OCI-LY1 (cell line): ENCODE results near the gene BUD23.

Source experiments
- H2AFZ ChIP-seq: fragments of 200-600 bp; sonication (generic), shearing (Covaris generic); 2 replicates; pipeline ENCODE4 v1.6.0; 2014; ENCODE audit warnings: antibody characterized with exemption, mild to moderate bottlenecking, low read length
- H3F3A ChIP-seq: fragments of 200-600 bp; sonication (generic), shearing (Covaris generic); 2 replicates; pipeline ENCODE4 v1.6.0; 2014; ENCODE audit warnings: mild to moderate bottlenecking, antibody characterized with exemption, low read length, moderate library complexity; ENCODE audit not compliant: insufficient read depth
- H3K27ac ChIP-seq: fragments of 200-600 bp; sonication (generic); 2 replicates; pipeline ENCODE4 v1.5.1; 2014; ENCODE audit warnings: low read length, mixed run types, mild to moderate bottlenecking, low read depth; ENCODE audit not compliant: poor library complexity, severe bottlenecking
- H3K27me3 ChIP-seq: fragments of 200-600 bp; sonication (generic); 2 replicates; pipeline ENCODE4 v1.6.0; 2014; ENCODE audit warnings: antibody characterized with exemption, mild to moderate bottlenecking, low read length, moderate library complexity; ENCODE audit not compliant: insufficient read depth
- H3K36me3 ChIP-seq: fragments of 200-600 bp; sonication (generic); 2 replicates; pipeline ENCODE4 v1.6.1; 2014; ENCODE audit warnings: mild to moderate bottlenecking, antibody characterized with exemption, low read length, moderate library complexity, mixed read lengths; ENCODE audit not compliant: insufficient read depth
- H3K4me1 ChIP-seq: fragments of 200-600 bp; sonication (generic); 2 replicates; pipeline ENCODE4 v1.5.1; 2014; ENCODE audit warnings: mild to moderate bottlenecking, low read length, moderate library complexity; ENCODE audit not compliant: insufficient read depth, severe bottlenecking
- H3K4me2 ChIP-seq: fragments of 200-600 bp; sonication (generic), shearing (Covaris generic); 2 replicates; pipeline ENCODE4 v1.6.1; 2014; ENCODE audit warnings: low read length
- H3K4me3 ChIP-seq: fragments of 200-600 bp; sonication (generic); 2 replicates; pipeline ENCODE4 v1.5.1; 2014; ENCODE audit warnings: low read length, low read depth, mild to moderate bottlenecking, mixed read lengths; ENCODE audit not compliant: poor library complexity, severe bottlenecking
- H3K79me2 ChIP-seq: fragments of 200-600 bp; shearing (Covaris generic); 2 replicates; pipeline ENCODE4 v1.6.1; 2016; ENCODE audit warnings: mixed run types, low read length, mixed read lengths; ENCODE audit not compliant: insufficient read depth
- H3K9ac ChIP-seq: fragments of 200-600 bp; sonication (generic), shearing (Covaris generic); 2 replicates; pipeline ENCODE4 v1.6.1; 2014; ENCODE audit warnings: mild to moderate bottlenecking, low read length, mixed read lengths
- H3K9me2 ChIP-seq: fragments of 200-600 bp; sonication (generic), shearing (Covaris generic); 2 replicates; pipeline ENCODE4 v1.6.1; 2014; ENCODE audit warnings: low read depth, mild to moderate bottlenecking, low read length, mixed read lengths
- H3K9me3 ChIP-seq: fragments of 200-600 bp; shearing (Covaris generic); 2 replicates; pipeline ENCODE4 v1.6.1; 2014; ENCODE audit warnings: low read length, mixed read lengths
- H4K20me1 ChIP-seq: fragments of 200-600 bp; sonication (generic), shearing (Covaris generic); 2 replicates; pipeline ENCODE4 v1.6.0; 2016; ENCODE audit warnings: mild to moderate bottlenecking, low read length; ENCODE audit not compliant: insufficient read depth
- CTCF ChIP-seq: fragments of 200-600 bp; sonication (generic), shearing (Covaris generic); IDR thresholded peaks from 2 replicates; pipeline ENCODE4 v1.5.1; 2017; ENCODE audit warnings: mild to moderate bottlenecking, antibody characterized with exemption, low read length, moderate library complexity, mixed read lengths
- EZH2 ChIP-seq: fragments of 200-600 bp; sonication (generic), shearing (Covaris generic); IDR thresholded peaks from 2 replicates; pipeline ENCODE4 v1.8.0; 2017; ENCODE audit warnings: borderline replicate concordance, mixed run types, mild to moderate bottlenecking, antibody characterized with exemption, low read length, moderate library complexity, mixed read lengths

Gene BUD23

DNA sequence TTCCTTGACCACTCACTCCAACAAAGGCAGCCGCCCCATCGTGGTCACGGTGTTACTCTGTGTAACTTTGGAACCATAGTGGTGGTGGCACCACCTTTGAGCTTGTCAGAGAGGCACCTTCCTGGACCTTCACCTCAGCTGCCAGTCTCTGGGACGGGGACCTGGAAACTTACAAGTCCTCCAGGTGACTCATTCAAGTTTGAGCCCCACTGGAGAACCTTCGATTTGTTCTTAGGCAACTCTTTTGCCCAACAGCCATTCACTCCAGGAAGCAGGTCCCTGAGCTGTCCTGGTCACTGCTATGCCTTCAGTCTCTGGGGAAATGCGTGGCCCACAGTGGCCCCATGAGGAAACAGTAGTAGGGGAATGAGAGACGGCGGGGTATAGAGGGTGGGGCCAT lies 18.8 kb downstream of the BUD23 start:
- H2AFZ ChIP-seq, result no peak overlapping the region

DNA sequence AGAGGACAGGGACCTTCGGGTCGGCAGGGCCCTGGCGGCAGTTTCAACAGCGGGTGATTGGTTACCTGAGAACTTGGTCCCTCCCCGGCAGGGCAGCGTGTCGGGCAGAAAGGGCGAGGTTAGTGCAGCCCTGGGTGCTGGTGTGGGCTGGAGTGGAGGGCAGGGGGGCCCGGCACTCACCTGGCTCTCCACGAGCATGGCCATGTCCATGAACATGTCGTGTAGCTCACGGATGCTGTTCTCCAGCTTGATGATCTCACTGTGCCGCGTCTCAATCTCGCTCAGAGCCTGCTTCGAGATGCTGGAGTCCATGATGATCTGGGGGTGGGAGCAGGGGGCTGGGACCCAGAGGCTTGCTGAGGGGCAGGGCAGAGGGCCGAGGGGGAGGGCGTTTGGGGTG lies 19.3 kb downstream of the BUD23 start:
- H3F3A ChIP-seq, result no peaks in the 10 kb centered on the region
- H3K9me3 ChIP-seq, result no peaks in the 10 kb centered on the region
- H3K27me3 ChIP-seq, result peaks cover 10% of the 10 kb centered on the region; the same call in 1 of the 2 replicates
- no peak overlapping the region for H3K4me3 ChIP-seq
- peaks cover 22% of the 10 kb centered on the region for H3K36me3 ChIP-seq
- TF ChIP-seq EZH2 (no peak), CTCF (no peak)
- H3K27ac ChIP-seq, result no peak overlapping the region
- no peak overlapping the region for H3K4me2 ChIP-seq
- H4K20me1 ChIP-seq, result no peaks in the 10 kb centered on the region
- no peaks in the 10 kb centered on the region for H3K9me2 ChIP-seq
- H2AFZ ChIP-seq, result no peak overlapping the region
- no peaks in the 10 kb centered on the region for H3K79me2 ChIP-seq
- no peak overlapping the region for H3K9ac ChIP-seq
- H3K4me1 ChIP-seq, result peaks cover 3% of the 10 kb centered on the region

More for the DNA sequence above, 18.8 kb downstream of the BUD23 start:
- Histone ChIP-seq H3F3A (no peaks in the 10 kb centered on the region), H3K27me3 (peaks cover 10% of the 10 kb centered on the region; the same call in 1 of the 2 replicates), H3K4me3 (no peak overlapping the region), H3K4me2 (no peak overlapping the region), H3K36me3 (peaks cover 26% of the 10 kb centered on the region), H3K79me2 (no peaks in the 10 kb centered on the region), H3K27ac (no peak overlapping the region), H4K20me1 (no peaks in the 10 kb centered on the region), H3K4me1 (peaks cover 3% of the 10 kb centered on the region), H3K9me2 (no peaks in the 10 kb centered on the region), H3K9ac (no peak overlapping the region), H3K9me3 (no peaks in the 10 kb centered on the region)
- TF ChIP-seq CTCF (no peak), EZH2 (no peak)

- Histone ChIP-seq H3K9me2 (no peaks in the 10 kb centered on the region), H3K4me2 (no peak overlapping the region; the same call in 1 of the 2 replicates), H3K9ac (no peak overlapping the region), H3K4me3 (no peak overlapping the region), H2AFZ (no peak overlapping the region), H3K27me3 (peaks cover 10% of the 10 kb centered on the region; the same call in 1 of the 2 replicates), H3F3A (no peaks in the 10 kb centered on the region), H3K79me2 (no peaks in the 10 kb centered on the region), H3K36me3 (peaks cover 16% of the 10 kb centered on the region; the same call in 1 of the 2 replicates), H3K4me1 (peaks cover 3% of the 10 kb centered on the region), H4K20me1 (no peaks in the 10 kb centered on the region), H3K27ac (no peak overlapping the region), H3K9me3 (no peaks in the 10 kb centered on the region)
- TF ChIP-seq EZH2, result no peak
- no peak for TF ChIP-seq CTCF
Measured at GRCh38 chr7:73703225-73703624, 19.8 kb downstream of the BUD23 start.
